CD4-positive, CD25-positive, alpha-beta regulatory T cell (primary cell): ENCODE results near the gene VMP1. TPM values are rescaled to one million over a fixed set of nuclear protein-coding genes. Genes with fewer than 3 reads are reported as not detected.
"Not testable (repeated sequence)": the region's sequence is repeated elsewhere in the genome, so short reads cannot be mapped to it uniquely, and the experiment has no call there.

ENCODE experiments used
- ATAC-seq, 2 donors: fragments of 150-1000 bp; cut with Tn5 transposase; one replicate each; pipeline ENCODE4 v1.10.0; 2021; ENCODE audit warnings: low read depth in 2 of 2, moderate number of reproducible peaks in 2 of 2, moderate library complexity in 1 of 2
- DNase-seq, 3 donors: peaks; one replicate each; pipeline versions ENCODE4 v3.0.0 to v3.0.0-alpha.2; 2012 to 2022; ENCODE audit warnings: mixed read lengths in 1 of 3
- H3K27ac ChIP-seq: one replicate; pipeline ENCODE4 v1.7.0; 2013; ENCODE audit warnings: mild to moderate bottlenecking, low read length; ENCODE audit not compliant: insufficient read depth, poor library complexity, severe bottlenecking
- H3K27me3 ChIP-seq: one replicate; pipeline ENCODE4 v1.7.0; 2013; ENCODE audit warnings: low read length; ENCODE audit not compliant: control insufficient read depth, insufficient read depth
- H3K36me3 ChIP-seq: one replicate; pipeline ENCODE4 v1.7.0; 2013; ENCODE audit warnings: mild to moderate bottlenecking, low read length, moderate library complexity; ENCODE audit not compliant: control insufficient read depth, insufficient read depth
- H3K4me1 ChIP-seq: 2 replicates; pipeline ENCODE4 v1.7.0; 2013; ENCODE audit warnings: mild to moderate bottlenecking, low read length; ENCODE audit not compliant: insufficient read depth, control insufficient read depth, poor library complexity, severe bottlenecking
- H3K4me3 ChIP-seq: one replicate; pipeline ENCODE4 v1.7.0; 2013; ENCODE audit warnings: low read depth, mild to moderate bottlenecking, low read length, moderate library complexity
- H3K9me3 ChIP-seq, 2 experiments: 1 replicate in 1 of 2; 2 replicates in 1 of 2; pipeline ENCODE4 v1.7.0; 2013; ENCODE audit warnings: low read length in 2 of 2, mild to moderate bottlenecking in 1 of 2, moderate library complexity in 1 of 2; ENCODE audit not compliant: control insufficient read depth in 2 of 2
- H3K27ac Mint-ChIP-seq, 3 donors: one replicate each; pipeline ENCODE4 v1.8.0; 2020 to 2022; ENCODE audit warnings: mild to moderate bottlenecking in 3 of 3, mixed read lengths in 3 of 3, moderate library complexity in 2 of 3
- H3K27me3 Mint-ChIP-seq: one replicate; pipeline ENCODE4 v1.8.0; 2022; ENCODE audit warnings: mild to moderate bottlenecking, mixed read lengths
- H3K36me3 Mint-ChIP-seq: one replicate; pipeline ENCODE4 v1.8.0; 2020; ENCODE audit warnings: mixed read lengths
- H3K4me1 Mint-ChIP-seq, 4 donors: one replicate each; pipeline ENCODE4 v1.8.0; 2020 to 2022; ENCODE audit warnings: mixed read lengths in 4 of 4, mild to moderate bottlenecking in 1 of 4
- H3K4me3 Mint-ChIP-seq, 4 donors: one replicate each; pipeline ENCODE4 v1.8.0; 2020 to 2022; ENCODE audit warnings: mild to moderate bottlenecking in 4 of 4, mixed read lengths in 4 of 4, moderate library complexity in 3 of 4
- H3K9me3 Mint-ChIP-seq, 7 donors: one replicate each; pipeline ENCODE4 v1.8.0; 2020 to 2022; ENCODE audit warnings: mixed read lengths in 7 of 7, mild to moderate bottlenecking in 3 of 7, moderate library complexity in 2 of 7
- polyA plus RNA-seq, 4 donors: library from polyadenylated mRNA; unstranded; fragments of 300-500 nt; fragmentation: Illumina TruSeq; gene quantifications; one replicate each; pipeline ENCODE4 v1.2.3, GENCODE V29; 2021
- total RNA-seq: library from RNA; stranded (reverse); gene quantifications from one replicate; pipeline ENCODE4 v1.2.3, GENCODE V29; 2022

Gene VMP1
- total and polyA plus RNA-seq, 5 donors from 2014 or later: 50.3 to 238 (median 73.4) TPM

GRCh38 chr17:59828478-59828760 lies 121.0 kb downstream of the VMP1 start:
- Mint-ChIP-seq H3K4me3 (peak overlapping the region; percentile 79 to 92 (median 87)), H3K36me3 (no peaks in the 10 kb centered on the region), H3K27me3 (no peaks in the 10 kb centered on the region), H3K27ac (peak overlapping the region; percentile 90 to 98 (median 94)), H3K4me1 (peaks cover 44 to 76% (median 58%) of the 10 kb centered on the region in 4 donors), H3K9me3 (no peaks in the 10 kb centered on the region)
- no peaks in the 10 kb centered on the region for H3K27me3 ChIP-seq
- peak overlapping the region; percentile 90 for H3K27ac ChIP-seq
- no peak for DNase-seq
- H3K4me3 ChIP-seq: peak overlapping the region; percentile 86
- no peak for ATAC-seq
- no peaks in the 10 kb centered on the region for H3K9me3 ChIP-seq
- H3K4me1 ChIP-seq: peaks cover 70% of the 10 kb centered on the region
- no peaks in the 10 kb centered on the region for H3K36me3 ChIP-seq

- peak; percentile 17 for ATAC-seq
- H3K36me3 Mint-ChIP-seq: not testable (repeated sequence)
Observed at GRCh38 chr17:59828819-59829216, 121.4 kb downstream of the VMP1 start.

GRCh38 chr17:59829217-59830006 lies 122.0 kb downstream of the VMP1 start:
- ATAC-seq (peak; percentile 87 to 88), DNase-seq (peak; percentile 39 to 97 (median 56))
- peak overlapping the region; percentile 86 for H3K4me3 ChIP-seq
- Mint-ChIP-seq H3K27ac (peak overlapping the region; percentile 90 to 98 (median 94)), H3K36me3 (peaks cover 3% of the 10 kb centered on the region), H3K4me1 (peaks cover 48 to 80% (median 60%) of the 10 kb centered on the region in 4 donors), H3K27me3 (no peaks in the 10 kb centered on the region), H3K4me3 (peak overlapping the region; percentile 79 to 92 (median 87)), H3K9me3 (no peaks in the 10 kb centered on the region)
- H3K36me3 ChIP-seq: no peaks in the 10 kb centered on the region
- H3K27me3 ChIP-seq: no peaks in the 10 kb centered on the region
- peak overlapping the region; percentile 90 for H3K27ac ChIP-seq
- peaks cover 70% of the 10 kb centered on the region for H3K4me1 ChIP-seq
- no peaks in the 10 kb centered on the region for H3K9me3 ChIP-seq

More at GRCh38 chr17:59828819-59829216, 121.4 kb downstream of the VMP1 start:
- Histone ChIP-seq H3K4me1 (peaks cover 70% of the 10 kb centered on the region), H3K4me3 (peak overlapping the region; percentile 86), H3K27ac (peak overlapping the region; percentile 90)
- not testable (repeated sequence) for H3K27me3 Mint-ChIP-seq, DNase-seq, H3K27me3 ChIP-seq, H3K9me3 Mint-ChIP-seq, H3K9me3 ChIP-seq, H3K36me3 ChIP-seq
- peak overlapping the region; percentile 90 to 98 (median 94) for H3K27ac Mint-ChIP-seq
- H3K4me3 Mint-ChIP-seq: peak overlapping the region; percentile 79 to 92 (median 87)
- peaks cover 48 to 80% (median 60%) of the 10 kb centered on the region in 4 donors for H3K4me1 Mint-ChIP-seq

- peak overlapping the region; percentile 90 to 98 (median 94) for H3K27ac Mint-ChIP-seq
- ATAC-seq: no peak
- H3K4me1 Mint-ChIP-seq: peaks cover 48 to 81% (median 60%) of the 10 kb centered on the region in 4 donors
- H3K9me3 Mint-ChIP-seq: no peaks in the 10 kb centered on the region
- H3K27me3 Mint-ChIP-seq: no peaks in the 10 kb centered on the region
- H3K4me3 ChIP-seq: peak overlapping the region; percentile 86
- H3K36me3 ChIP-seq: no peaks in the 10 kb centered on the region
- H3K27me3 ChIP-seq: no peaks in the 10 kb centered on the region
- peaks cover 3% of the 10 kb centered on the region for H3K36me3 Mint-ChIP-seq
- peak in 1 of 3 donors; percentile 59 for DNase-seq
- H3K9me3 ChIP-seq: no peaks in the 10 kb centered on the region
- peaks cover 70% of the 10 kb centered on the region for H3K4me1 ChIP-seq
- H3K27ac ChIP-seq: peak overlapping the region; percentile 90
- peak overlapping the region; percentile 79 to 92 (median 87) for H3K4me3 Mint-ChIP-seq
Observed at GRCh38 chr17:59830007-59830630, 122.7 kb downstream of the VMP1 start.

GRCh38 chr17:59830846-59831486 lies 123.5 kb downstream of the VMP1 start:
- H3K36me3 Mint-ChIP-seq: peaks cover 3% of the 10 kb centered on the region
- H3K9me3 Mint-ChIP-seq: no peaks in the 10 kb centered on the region
- H3K4me3 ChIP-seq: peak overlapping the region; percentile 86
- H3K36me3 ChIP-seq: no peaks in the 10 kb centered on the region
- peak overlapping the region; percentile 90 for H3K27ac ChIP-seq
- peak overlapping the region; percentile 17 to 87 (median 64) for H3K4me3 Mint-ChIP-seq
- no peak for ATAC-seq
- H3K27me3 ChIP-seq: no peaks in the 10 kb centered on the region
- H3K9me3 ChIP-seq: no peaks in the 10 kb centered on the region
- H3K27me3 Mint-ChIP-seq: no peaks in the 10 kb centered on the region
- H3K27ac Mint-ChIP-seq: peak overlapping the region; percentile 2 to 94 (median 94)
- peak in 1 of 3 donors; percentile 56 for DNase-seq
- H3K4me1 ChIP-seq: peaks cover 65% of the 10 kb centered on the region
- H3K4me1 Mint-ChIP-seq: peaks cover 41 to 77% (median 56%) of the 10 kb centered on the region in 4 donors

GRCh38 chr17:59832883-59833379 lies 125.5 kb downstream of the VMP1 start:
- peak overlapping the region in 2 of 4 donors; percentile 22 to 80 for H3K4me3 Mint-ChIP-seq

GRCh38 chr17:59837308-59838051 lies 130.0 kb downstream of the VMP1 start:
- peaks cover 9 to 56% (median 25%) of the 10 kb centered on the region in 4 donors for H3K4me1 Mint-ChIP-seq
- peaks cover 18% of the 10 kb centered on the region for H3K36me3 ChIP-seq

More at GRCh38 chr17:59832883-59833379, 125.5 kb downstream of the VMP1 start:
- Mint-ChIP-seq H3K27ac (peak overlapping the region; percentile 63 to 85 (median 73)), H3K4me1 (peaks cover 31 to 73% (median 51%) of the 10 kb centered on the region in 4 donors), H3K36me3 (peaks cover 3% of the 10 kb centered on the region), H3K27me3 (no peaks in the 10 kb centered on the region), H3K9me3 (no peaks in the 10 kb centered on the region)
- peak overlapping the region; percentile 67 for H3K27ac ChIP-seq
- DNase-seq (no peak), ATAC-seq (no peak)
- peaks cover 54% of the 10 kb centered on the region for H3K4me1 ChIP-seq
- no peaks in the 10 kb centered on the region for H3K36me3 ChIP-seq
- peak overlapping the region; percentile 30 for H3K4me3 ChIP-seq
- H3K27me3 ChIP-seq: no peaks in the 10 kb centered on the region
- H3K9me3 ChIP-seq: no peaks in the 10 kb centered on the region

More at GRCh38 chr17:59837308-59838051, 130.0 kb downstream of the VMP1 start:
- Mint-ChIP-seq H3K9me3 (no peaks in the 10 kb centered on the region), H3K27me3 (no peaks in the 10 kb centered on the region), H3K36me3 (peaks cover 27% of the 10 kb centered on the region), H3K4me3 (peak overlapping the region; percentile 94 to 98 (median 98)), H3K27ac (peak overlapping the region; percentile 97 to 99 (median 99))
- Histone ChIP-seq H3K4me1 (peaks cover 35% of the 10 kb centered on the region), H3K27ac (peak overlapping the region; percentile 97), H3K27me3 (no peaks in the 10 kb centered on the region), H3K4me3 (peak overlapping the region; percentile 100), H3K9me3 (no peaks in the 10 kb centered on the region)
- DNase-seq (peak; percentile 75 to 98 (median 88)), ATAC-seq (peak; percentile 87 to 91)
